Hair follicular keratinocyte (primary cell): ENCODE data around the gene ATP10B. TPM values are rescaled to one million over a fixed set of nuclear protein-coding genes. Genes with fewer than 3 reads are reported as not detected.

ENCODE experiments used
- total RNA-seq: library from RNA; depleted of rRNA; stranded (reverse); fragments of >200 nt; gene quantifications from 2 replicates; pipeline ENCODE4 v1.2.3, GENCODE V29; 2015

ATP10B gene, protein sequence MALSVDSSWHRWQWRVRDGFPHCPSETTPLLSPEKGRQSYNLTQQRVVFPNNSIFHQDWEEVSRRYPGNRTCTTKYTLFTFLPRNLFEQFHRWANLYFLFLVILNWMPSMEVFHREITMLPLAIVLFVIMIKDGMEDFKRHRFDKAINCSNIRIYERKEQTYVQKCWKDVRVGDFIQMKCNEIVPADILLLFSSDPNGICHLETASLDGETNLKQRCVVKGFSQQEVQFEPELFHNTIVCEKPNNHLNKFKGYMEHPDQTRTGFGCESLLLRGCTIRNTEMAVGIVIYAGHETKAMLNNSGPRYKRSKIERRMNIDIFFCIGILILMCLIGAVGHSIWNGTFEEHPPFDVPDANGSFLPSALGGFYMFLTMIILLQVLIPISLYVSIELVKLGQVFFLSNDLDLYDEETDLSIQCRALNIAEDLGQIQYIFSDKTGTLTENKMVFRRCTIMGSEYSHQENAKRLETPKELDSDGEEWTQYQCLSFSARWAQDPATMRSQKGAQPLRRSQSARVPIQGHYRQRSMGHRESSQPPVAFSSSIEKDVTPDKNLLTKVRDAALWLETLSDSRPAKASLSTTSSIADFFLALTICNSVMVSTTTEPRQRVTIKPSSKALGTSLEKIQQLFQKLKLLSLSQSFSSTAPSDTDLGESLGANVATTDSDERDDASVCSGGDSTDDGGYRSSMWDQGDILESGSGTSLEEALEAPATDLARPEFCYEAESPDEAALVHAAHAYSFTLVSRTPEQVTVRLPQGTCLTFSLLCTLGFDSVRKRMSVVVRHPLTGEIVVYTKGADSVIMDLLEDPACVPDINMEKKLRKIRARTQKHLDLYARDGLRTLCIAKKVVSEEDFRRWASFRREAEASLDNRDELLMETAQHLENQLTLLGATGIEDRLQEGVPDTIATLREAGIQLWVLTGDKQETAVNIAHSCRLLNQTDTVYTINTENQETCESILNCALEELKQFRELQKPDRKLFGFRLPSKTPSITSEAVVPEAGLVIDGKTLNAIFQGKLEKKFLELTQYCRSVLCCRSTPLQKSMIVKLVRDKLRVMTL (N-terminal part only)
- total RNA-seq: 0.11 TPM in 1 of 2 replicates, not detected in the other

DNA sequence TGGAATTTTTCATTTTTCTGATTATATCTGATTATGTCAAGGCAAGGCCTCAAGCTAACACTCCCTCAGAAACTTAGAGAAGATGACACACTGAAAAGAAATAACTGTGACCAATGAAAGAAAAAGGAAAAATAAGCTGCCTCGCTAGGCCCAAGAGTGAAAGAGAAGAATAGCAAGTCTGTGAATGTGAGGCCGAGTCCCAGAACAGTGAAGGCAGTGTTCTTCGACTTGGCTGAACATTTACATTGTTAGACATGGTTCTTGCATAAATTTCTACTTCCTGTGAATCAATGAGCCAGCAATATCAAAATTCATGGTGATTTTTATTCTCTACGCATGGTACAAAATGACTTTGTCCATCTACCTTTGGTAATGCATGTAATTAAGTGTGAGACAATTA, at the start of gene ATP10B:
Gene ATP10B (minus strand): TSS at position 163 of the 400 bp plus-strand sequence. CDS start 164,137 bp downstream, outside the sequence.

